Measurements from ENCODE around the gene KCNMA1. TPM values are rescaled to one million over a fixed set of nuclear protein-coding genes. Genes with fewer than 3 reads are reported as not detected.

Gene KCNMA1
- total and polyA plus RNA-seq, 10 donors: 9.3 to 114 (median 51.5) TPM

- H3K9me3 ChIP-seq: no peaks in the 10 kb centered on the region
- no peaks in the 10 kb centered on the region for H3K36me3 ChIP-seq
- intact Hi-C loops (cut with DNase I; ENCODE audit: low total_unique reads): no loop called here
- no peak overlapping the region for H3K27ac ChIP-seq
- 72 to 85% (median 79%) methylated on average over 12 of the region's 12 CpGs for WGBS, 5 donors
- H3K4me1 ChIP-seq: no peaks in the 10 kb centered on the region
- TF ChIP-seq POLR2AphosphoS5 (IDR thresholded peaks at IDR 0.05): no peak
- no peak overlapping the region for H3K4me3 ChIP-seq
- no peak for DNase-seq
- peaks cover 0 to 28% (median 0%) of the 10 kb centered on the region in 7 donors for H3K27me3 ChIP-seq (replicated peaks in 1 of 7)
These were observed 440.1 kb downstream of the KCNMA1 start for GRCh38 chr10:77197544-77197943.

- Histone ChIP-seq H3K9me3 (no peaks in the 10 kb centered on the region), H3K4me3 (no peak overlapping the region), H3K27ac (no peak overlapping the region), H3K27me3 (replicated peaks in 1 of 7) (peaks cover 0 to 30% (median 0%) of the 10 kb centered on the region in 7 donors), H3K4me1 (no peaks in the 10 kb centered on the region), H3K36me3 (no peaks in the 10 kb centered on the region)
- intact Hi-C loops (cut with DNase I; ENCODE audit: low total_unique reads): no loop called here
- TF ChIP-seq POLR2A (IDR thresholded peaks at IDR 0.05) (no peak), POLR2AphosphoS5 (IDR thresholded peaks at IDR 0.05) (no peak), CTCF (IDR thresholded peaks at IDR 0.05 in 8 of 11, conservative IDR thresholded peaks at IDR 0.05 in 3 of 11) (no peak)
- DNase-seq: no peak
- 62 to 94% (median 87%) methylated on average over 2 of the region's 2 CpGs for WGBS, 5 donors
These were observed 441.0 kb downstream of the KCNMA1 start for GRCh38 chr10:77196614-77197013.

GRCh38 chr10:77195101-77195500, 442.5 kb downstream of the KCNMA1 start:
- H3K27ac ChIP-seq: no peak overlapping the region
- H3K4me1 ChIP-seq: no peaks in the 10 kb centered on the region
- intact Hi-C loops (cut with DNase I; ENCODE audit: low total_unique reads): no loop called here

GRCh38 chr10:77193001-77193400, 444.6 kb downstream of the KCNMA1 start:
- H3K4me3 ChIP-seq: no peak overlapping the region
- 52 to 87% (median 81%) methylated on average over 2 of the region's 2 CpGs for WGBS, 5 donors
- no peaks in the 10 kb centered on the region for H3K36me3 ChIP-seq
- no peaks in the 10 kb centered on the region for H3K4me1 ChIP-seq
- TF ChIP-seq POLR2AphosphoS5 (IDR thresholded peaks at IDR 0.05) (no peak), CTCF (IDR thresholded peaks at IDR 0.05 in 8 of 11, conservative IDR thresholded peaks at IDR 0.05 in 3 of 11) (no peak), POLR2A (IDR thresholded peaks at IDR 0.05) (no peak)
- intact Hi-C loops (cut with DNase I; ENCODE audit: low total_unique reads): no loop called here
- no peak overlapping the region for H3K27ac ChIP-seq
- no peaks in the 10 kb centered on the region for H3K9me3 ChIP-seq
- peaks cover 0 to 44% (median 0%) of the 10 kb centered on the region in 7 donors for H3K27me3 ChIP-seq (replicated peaks in 1 of 7)
- DNase-seq: no peak

More at GRCh38 chr10:77195101-77195500, 442.5 kb downstream of the KCNMA1 start:
- TF ChIP-seq CTCF (IDR thresholded peaks at IDR 0.05 in 8 of 11, conservative IDR thresholded peaks at IDR 0.05 in 3 of 11): no peak
- TF ChIP-seq POLR2AphosphoS5 (IDR thresholded peaks at IDR 0.05): no peak
- no peak for TF ChIP-seq POLR2A (IDR thresholded peaks at IDR 0.05)
- WGBS, 5 donors: 64 to 80% (median 67%) methylated on average over 2 of the region's 2 CpGs
- Histone ChIP-seq H3K36me3 (no peaks in the 10 kb centered on the region), H3K4me3 (no peak overlapping the region), H3K27me3 (replicated peaks in 1 of 7) (peaks cover 0 to 37% (median 0%) of the 10 kb centered on the region in 7 donors), H3K9me3 (no peaks in the 10 kb centered on the region)
- DNase-seq: no peak

- intact Hi-C loops (cut with DNase I; ENCODE audit: low total_unique reads): no loop called here
- Histone ChIP-seq H3K4me3 (no peak overlapping the region), H3K9me3 (no peaks in the 10 kb centered on the region), H3K4me1 (no peaks in the 10 kb centered on the region), H3K36me3 (no peaks in the 10 kb centered on the region), H3K27ac (no peak overlapping the region), H3K27me3 (replicated peaks in 1 of 7) (peaks cover 0 to 38% (median 0%) of the 10 kb centered on the region in 7 donors)
- WGBS, 5 donors: 63 to 86% (median 79%) methylated on average over 3 of the region's 3 CpGs
- DNase-seq: no peak
- no peak for TF ChIP-seq POLR2AphosphoS5 (IDR thresholded peaks at IDR 0.05)
- no peak for TF ChIP-seq POLR2A (IDR thresholded peaks at IDR 0.05)
- no peak for TF ChIP-seq CTCF (IDR thresholded peaks at IDR 0.05 in 8 of 11, conservative IDR thresholded peaks at IDR 0.05 in 3 of 11)
These were observed 445.2 kb downstream of the KCNMA1 start for GRCh38 chr10:77192402-77192801.
